GM12891 (cell line): ENCODE measurements around the gene ZNF761. TPM values are rescaled to one million over a fixed set of nuclear protein-coding genes. Genes with fewer than 3 reads are reported as not detected.
A peak's percentile ranks its signal among the peaks of the same experiment; 100 is the strongest.
"Not testable (repeated sequence)": the region's sequence is repeated elsewhere in the genome, so short reads cannot be mapped to it uniquely, and the experiment has no call there.

Experiments
- DNase-seq: peaks from one replicate; pipeline ENCODE4 v3.0.0; 2011; ENCODE audit warnings: low spot score; ENCODE audit not compliant: insufficient read length
- FAIRE-seq: peaks from 2 replicates; lab custom pipeline; 2011; peaks lifted over from hg19 to GRCh38; lab: Jason Lieb, UNC
- PAX5 ChIP-seq: IDR thresholded peaks from 2 replicates; pipeline ENCODE4 v1.6.1; 2011; ENCODE audit warnings: low read length, moderate library complexity, mild to moderate bottlenecking; ENCODE audit not compliant: insufficient read depth, severe bottlenecking
- POLR2A ChIP-seq: IDR thresholded peaks from 2 replicates; pipeline ENCODE4 v1.6.1; 2011; ENCODE audit warnings: low read depth, low read length, control low read depth
- POLR2AphosphoS5 ChIP-seq: IDR thresholded peaks from 2 replicates; pipeline ENCODE4 v1.6.1; 2011; ENCODE audit warnings: low read depth, low read length, control low read depth
- POU2F2 ChIP-seq: IDR thresholded peaks from 2 replicates; pipeline ENCODE4 v1.6.1; 2011; ENCODE audit warnings: low read depth, mild to moderate bottlenecking, control low read depth, low read length, moderate library complexity
- SPI1 ChIP-seq: IDR thresholded peaks from 2 replicates; pipeline ENCODE4 v1.6.1; 2011; ENCODE audit warnings: low read depth, low read length, control low read depth
- TAF1 ChIP-seq: IDR thresholded peaks from 2 replicates; pipeline ENCODE4 v1.6.1; 2011; ENCODE audit warnings: low read depth, low read length, control low read depth
- polyA plus RNA-seq: library from polyadenylated mRNA; unstranded; fragments of >200 nt; gene quantifications from one replicate; pipeline ENCODE4 v1.2.1, GENCODE V29; 2012; ENCODE audit warnings: low read depth, missing spikeins, inconsistent platforms; ENCODE audit not compliant: missing spikeins

ZNF761 gene
- polyA plus RNA-seq = 4.9 TPM

- FAIRE-seq (peak; percentile 96), DNase-seq (peak; percentile 72)
- TF ChIP-seq SPI1 (no peak), POLR2A (peak; percentile 87), POLR2AphosphoS5 (peak; percentile 83), TAF1 (0 out of 2 replicates have a peak, but pooled peaks have one; percentile 48)
Observed at GRCh38 chr19:53431399-53432087, at the start of gene ZNF761. Gene ZNF761 (plus strand): TSS chr19:53431984. CDS start chr19:53447269, 15,285 bp downstream.

- TF ChIP-seq POLR2AphosphoS5 (no peak), SPI1 (no peak), POLR2A (no peak), POU2F2 (no peak), PAX5 (no peak), TAF1 (no peak)
- FAIRE-seq (no peak), DNase-seq (no peak)
Observed at GRCh38 chr19:53388168-53388567, 43.6 kb upstream of the ZNF761 start.

GRCh38 chr19:53388904-53389303 lies 42.9 kb upstream of the ZNF761 start:
- DNase-seq = no peak
- FAIRE-seq = no peak
- no peak for TF ChIP-seq POLR2AphosphoS5
- TF ChIP-seq TAF1 = no peak
- no peak for TF ChIP-seq POLR2A
- TF ChIP-seq POU2F2 = no peak
- no peak for TF ChIP-seq SPI1

GRCh38 chr19:53389571-53389970 lies 42.2 kb upstream of the ZNF761 start:
- TF ChIP-seq POLR2A (no peak), TAF1 (no peak), POU2F2 (no peak), SPI1 (no peak), POLR2AphosphoS5 (no peak), PAX5 (no peak)
- DNase-seq (no peak), FAIRE-seq (no peak)

- DNase-seq (no peak), FAIRE-seq (no peak)
Observed at GRCh38 chr19:53389978-53390377, 41.8 kb upstream of the ZNF761 start.

GRCh38 chr19:53394522-53394973 lies 37.2 kb upstream of the ZNF761 start:
- DNase-seq (no peak), FAIRE-seq (no peak)
- no peak for TF ChIP-seq POU2F2

More at GRCh38 chr19:53389978-53390377, 41.8 kb upstream of the ZNF761 start:
- TF ChIP-seq POU2F2 = no peak
- TF ChIP-seq TAF1 = no peak
- no peak for TF ChIP-seq SPI1
- no peak for TF ChIP-seq POLR2AphosphoS5
- no peak for TF ChIP-seq PAX5
- no peak for TF ChIP-seq POLR2A

- TF ChIP-seq POLR2AphosphoS5 = peak; percentile 72; the same call in 1 of the 2 replicates
- peak; percentile 80 for TF ChIP-seq POLR2A
- no peak for TF ChIP-seq TAF1
- no peak for TF ChIP-seq POU2F2
- no peak for TF ChIP-seq PAX5
- no peak for TF ChIP-seq SPI1
- FAIRE-seq (peak; percentile 81), DNase-seq (peak; percentile 80)
Observed at GRCh38 chr19:53394974-53395839, 36.6 kb upstream of the ZNF761 start, which contains the start of gene ZNF765. Gene ZNF765 (plus strand): TSS chr19:53395149. CDS start chr19:53398016, 2,867 bp downstream.

GRCh38 chr19:53395840-53396524 lies 35.8 kb upstream of the ZNF761 start:
- DNase-seq, FAIRE-seq: not testable (repeated sequence)

GRCh38 chr19:53396525-53396868 lies 35.3 kb upstream of the ZNF761 start:
- DNase-seq (no peak), FAIRE-seq (no peak)
- TF ChIP-seq TAF1 = no peak
- no peak for TF ChIP-seq POLR2AphosphoS5
- TF ChIP-seq PAX5 = no peak
- TF ChIP-seq POLR2A = no peak
- no peak for TF ChIP-seq POU2F2
- TF ChIP-seq SPI1 = no peak

- not testable (repeated sequence) for FAIRE-seq, DNase-seq
Observed at GRCh38 chr19:53397918-53398317, 33.9 kb upstream of the ZNF761 start.
